Glomerular endothelial cell (primary cell): Measurements from ENCODE around the gene SPTLC3. TPM values are rescaled to one million over a fixed set of nuclear protein-coding genes. Genes with fewer than 3 reads are reported as not detected.
"Not testable (repeated sequence)": the region's sequence is repeated elsewhere in the genome, so short reads cannot be mapped to it uniquely, and the experiment has no call there.

ENCODE experiments used
- DNase-seq: peaks from one replicate; pipeline ENCODE4 v3.0.0-alpha.2; 2011; ENCODE audit warnings: low read depth, low spot score; ENCODE audit errors: extremely low read depth
- total RNA-seq: library from RNA; depleted of rRNA; stranded (reverse); fragments of >200 nt; gene quantifications from 2 replicates; pipeline ENCODE4 v1.2.3, GENCODE V29; 2015

Gene SPTLC3
- total RNA-seq, result 0.15 and 0.64 TPM in 2 replicates

GRCh38 chr20:13008761-13009681 lies at the start of gene SPTLC3:
TSS of gene SPTLC3 (plus strand) at chr20:13008972. CDS start at chr20:13009268, 296 bp downstream.
- no peak for DNase-seq

DNA sequence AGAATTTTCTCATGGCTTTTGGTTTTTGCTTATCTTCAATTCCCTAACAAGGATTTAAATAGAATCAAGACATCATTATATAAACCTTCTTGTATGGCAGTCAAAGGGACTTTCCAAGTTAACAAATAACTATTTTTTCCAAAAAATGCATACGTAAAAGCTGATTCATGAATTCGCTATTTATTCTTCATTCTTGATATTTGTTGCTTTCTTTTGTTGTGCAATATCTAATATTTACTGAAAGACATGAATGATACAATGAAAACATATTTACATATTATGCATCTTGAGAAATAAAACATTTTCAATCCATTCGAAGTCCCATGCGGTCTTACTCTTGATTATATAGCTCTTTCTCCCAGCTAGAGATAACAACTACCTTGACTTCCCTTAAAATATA lies 47.0 kb upstream of the SPTLC3 start:
- no peak for DNase-seq

- DNase-seq, result no peak
These were observed 45.9 kb upstream of the SPTLC3 start for GRCh38 chr20:12962895-12963294.

DNA sequence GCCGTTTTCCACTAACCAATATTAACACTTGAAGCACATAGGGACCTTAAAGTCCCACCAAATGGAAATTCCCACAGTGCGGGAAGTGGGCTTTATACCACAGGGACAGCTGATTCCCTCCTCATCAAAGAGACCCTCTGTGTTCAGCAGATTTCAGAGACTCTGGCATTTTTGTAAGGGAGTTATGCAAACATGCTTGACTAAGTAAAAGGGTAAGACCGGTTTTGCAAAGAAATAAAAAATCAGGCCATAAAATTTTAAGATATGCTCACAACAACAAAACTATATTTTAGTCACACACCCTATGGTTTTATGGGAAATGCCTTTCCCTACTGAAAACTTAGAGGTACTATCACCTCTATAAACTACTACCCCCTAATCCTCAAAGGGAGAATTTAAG lies 45.4 kb upstream of the SPTLC3 start:
- DNase-seq, result no peak

DNA sequence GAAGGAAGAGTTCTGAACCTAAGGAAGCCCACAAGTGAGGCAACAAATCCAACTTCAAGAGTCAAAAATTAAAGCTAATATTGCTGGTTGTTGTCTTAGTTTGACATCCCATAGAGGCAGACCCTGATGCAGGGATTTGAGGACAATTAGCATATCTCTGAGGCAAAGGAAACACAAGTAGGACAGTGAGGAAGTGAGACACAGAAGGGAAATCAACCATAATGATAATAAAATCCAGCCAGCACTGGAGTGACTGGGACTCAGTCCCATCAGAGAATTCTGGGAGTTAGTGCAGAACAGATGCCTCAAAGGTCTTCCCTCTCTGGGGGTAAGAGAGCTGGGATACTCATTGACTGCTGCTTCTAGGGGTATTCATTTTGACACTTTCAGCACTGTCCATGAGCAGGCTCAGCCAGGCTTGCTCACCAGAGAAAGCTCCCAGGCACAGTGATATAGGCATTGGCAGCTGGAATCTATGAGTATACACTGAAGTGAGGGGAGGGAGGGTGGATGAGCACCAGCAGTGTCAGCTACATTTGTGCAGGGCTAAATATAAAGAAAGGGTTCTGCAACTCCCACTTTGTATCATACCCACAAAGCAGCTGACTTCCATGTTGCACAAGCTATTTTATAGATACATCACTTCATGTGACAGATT lies 43.4 kb upstream of the SPTLC3 start:
- no peak for DNase-seq

GRCh38 chr20:12965870-12966251 lies 42.9 kb upstream of the SPTLC3 start:
- DNase-seq, result no peak

GRCh38 chr20:12966468-12967085 lies 42.2 kb upstream of the SPTLC3 start:
- DNase-seq, result no peak

GRCh38 chr20:12967932-12968331 lies 40.8 kb upstream of the SPTLC3 start:
- no peak for DNase-seq

- DNase-seq, result no peak
These were observed 40.3 kb upstream of the SPTLC3 start for GRCh38 chr20:12968472-12968871.

- DNase-seq, result no peak
These were observed 39.6 kb upstream of the SPTLC3 start for GRCh38 chr20:12969071-12969669.

GRCh38 chr20:12970372-12970821 lies 38.4 kb upstream of the SPTLC3 start:
- no peak for DNase-seq

GRCh38 chr20:12975833-12976608 lies 32.8 kb upstream of the SPTLC3 start:
- DNase-seq, result no peak

DNA sequence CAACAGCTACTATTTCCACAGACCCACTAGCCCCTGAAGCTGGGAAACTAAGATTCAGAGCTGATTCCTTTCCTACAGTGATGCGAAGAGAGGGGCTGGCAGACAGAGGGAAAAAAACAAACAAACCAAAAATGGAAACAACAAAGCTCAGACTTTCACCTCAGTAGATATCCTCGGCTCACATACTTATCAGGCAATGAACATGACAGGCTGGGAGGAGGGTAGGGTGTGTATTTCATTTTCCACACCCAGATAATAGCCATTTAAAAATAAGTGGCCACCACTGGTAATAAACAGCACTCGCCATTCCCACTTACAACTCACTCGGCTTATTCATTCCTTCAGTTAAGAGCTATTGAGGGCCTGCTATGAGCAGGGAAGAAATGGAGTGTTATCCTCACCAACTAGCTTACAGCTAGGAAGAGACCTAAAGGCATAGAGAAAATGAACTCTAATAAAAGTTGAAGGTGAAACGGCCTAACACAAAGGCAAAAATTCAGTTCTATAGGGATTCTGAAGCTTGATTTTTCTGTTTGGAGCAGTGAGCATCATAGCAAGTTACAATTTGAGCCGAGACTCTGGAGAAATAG lies 32.0 kb upstream of the SPTLC3 start:
- no peak for DNase-seq

- DNase-seq, result no peak
These were observed 31.2 kb upstream of the SPTLC3 start for GRCh38 chr20:12977328-12978125.

DNA sequence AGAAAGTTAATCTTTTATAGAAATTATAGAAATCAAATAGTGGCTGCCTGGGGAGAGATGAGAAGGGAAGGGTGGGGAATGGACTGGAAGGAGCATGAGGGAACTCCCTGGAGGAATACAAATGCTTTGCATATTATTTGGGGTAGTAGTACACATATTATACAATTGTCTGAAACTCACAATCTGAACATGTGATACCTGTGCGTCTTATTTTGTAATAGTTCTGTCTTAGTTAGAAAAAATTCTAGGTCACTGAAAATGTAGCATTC lies 30.7 kb upstream of the SPTLC3 start:
- no peak for DNase-seq

- no peak for DNase-seq
These were observed 29.9 kb upstream of the SPTLC3 start for GRCh38 chr20:12978613-12979495.

- not testable (repeated sequence) for DNase-seq
These were observed 29.1 kb upstream of the SPTLC3 start for GRCh38 chr20:12979713-12980112.

DNA sequence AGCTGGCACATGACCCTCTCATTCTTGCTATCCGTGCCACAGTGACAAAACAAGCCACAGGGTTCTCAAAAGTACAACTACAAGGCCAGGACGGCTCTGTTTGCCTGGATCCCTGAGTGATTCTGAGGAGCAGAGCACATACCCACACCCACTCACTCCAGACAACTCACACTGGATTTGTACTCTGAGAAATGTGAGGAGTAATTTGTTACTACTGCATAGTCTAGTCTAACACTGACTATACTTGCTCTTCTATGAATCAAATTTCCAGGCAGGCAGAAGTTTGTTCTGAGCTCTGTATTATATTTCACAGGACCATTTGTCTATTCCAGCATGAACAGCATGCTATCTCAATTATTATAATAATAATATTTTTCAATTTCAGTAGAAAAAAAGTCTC lies 26.7 kb upstream of the SPTLC3 start:
- no peak for DNase-seq
